RWPE1 (cell line): ENCODE data around the gene EIF3L.
"Not testable (repeated sequence)": the region's sequence is repeated elsewhere in the genome, so short reads cannot be mapped to it uniquely, and the experiment has no call there.

Experiments used
- CTCF ChIA-PET: fragments of 350-600 bp; sonication (Branson Sonifier 250); formaldehyde crosslinking; extraction: SDS; loops from one replicate; lab custom pipeline; 2021; lab: Yijun Ruan, JAX
- POLR2A ChIA-PET: fragments of 400-600 bp; formaldehyde crosslinking; extraction: SDS; loops from one replicate; lab custom pipeline; 2020; ENCODE audit warnings: antibody characterized with exemption; ENCODE audit not compliant: low non-redundant PET; lab: Yijun Ruan, JAX
- DNase-seq: peaks from one replicate; pipeline ENCODE4 v3.0.0; 2012; ENCODE audit warnings: low spot score
- H3K27ac ChIP-seq: fragments of 450-650 bp; 2 replicates; pipeline ENCODE4 v1.5.1; 2017
- CTCF ChIP-seq: fragments of 450-650 bp; conservative IDR thresholded peaks from 2 replicates; pipeline ENCODE4 v1.5.1; 2017; ENCODE audit warnings: low read depth, mild to moderate bottlenecking

The EIF3L gene

GRCh38 chr22:37849089-37849751 is at the start of gene EIF3L:
TSS of gene EIF3L (plus strand) at chr22:37849419. CDS start at chr22:37849450, 31 bp downstream.
- ChIA-PET POLR2A (no interaction called here), CTCF (no interaction called here)
- peak within 1 kb of the TSS; percentile 96 for H3K27ac ChIP-seq
- peak; percentile 91 for DNase-seq
- no peak for TF ChIP-seq CTCF

DNA sequence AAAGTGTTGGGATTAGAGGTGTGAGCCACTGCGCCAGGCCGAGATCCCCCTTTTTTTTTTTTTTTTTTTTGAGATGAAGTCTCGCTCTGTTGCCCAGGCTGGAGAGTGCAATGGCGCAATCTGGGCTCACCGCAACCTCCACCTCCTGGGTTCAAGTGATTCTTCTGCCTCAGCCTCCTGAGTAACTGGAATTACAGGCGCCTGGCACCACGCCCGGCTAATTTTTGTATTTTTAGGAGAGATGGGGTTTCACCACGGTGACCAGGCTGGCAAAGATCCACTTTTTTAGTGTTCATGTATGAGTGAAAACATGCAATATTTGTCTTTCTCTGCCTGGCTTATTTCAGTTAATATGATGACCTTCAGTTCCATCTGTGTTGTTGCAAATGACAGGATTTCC is 49.2 kb upstream of the EIF3L start:
- H3K27ac ChIP-seq, CTCF ChIA-PET, DNase-seq, POLR2A ChIA-PET: not testable (repeated sequence)

GRCh38 chr22:37801946-37802309 is 47.3 kb upstream of the EIF3L start:
- no peak for DNase-seq
- CTCF ChIA-PET = no interaction called here
- POLR2A ChIA-PET = no interaction called here

DNA sequence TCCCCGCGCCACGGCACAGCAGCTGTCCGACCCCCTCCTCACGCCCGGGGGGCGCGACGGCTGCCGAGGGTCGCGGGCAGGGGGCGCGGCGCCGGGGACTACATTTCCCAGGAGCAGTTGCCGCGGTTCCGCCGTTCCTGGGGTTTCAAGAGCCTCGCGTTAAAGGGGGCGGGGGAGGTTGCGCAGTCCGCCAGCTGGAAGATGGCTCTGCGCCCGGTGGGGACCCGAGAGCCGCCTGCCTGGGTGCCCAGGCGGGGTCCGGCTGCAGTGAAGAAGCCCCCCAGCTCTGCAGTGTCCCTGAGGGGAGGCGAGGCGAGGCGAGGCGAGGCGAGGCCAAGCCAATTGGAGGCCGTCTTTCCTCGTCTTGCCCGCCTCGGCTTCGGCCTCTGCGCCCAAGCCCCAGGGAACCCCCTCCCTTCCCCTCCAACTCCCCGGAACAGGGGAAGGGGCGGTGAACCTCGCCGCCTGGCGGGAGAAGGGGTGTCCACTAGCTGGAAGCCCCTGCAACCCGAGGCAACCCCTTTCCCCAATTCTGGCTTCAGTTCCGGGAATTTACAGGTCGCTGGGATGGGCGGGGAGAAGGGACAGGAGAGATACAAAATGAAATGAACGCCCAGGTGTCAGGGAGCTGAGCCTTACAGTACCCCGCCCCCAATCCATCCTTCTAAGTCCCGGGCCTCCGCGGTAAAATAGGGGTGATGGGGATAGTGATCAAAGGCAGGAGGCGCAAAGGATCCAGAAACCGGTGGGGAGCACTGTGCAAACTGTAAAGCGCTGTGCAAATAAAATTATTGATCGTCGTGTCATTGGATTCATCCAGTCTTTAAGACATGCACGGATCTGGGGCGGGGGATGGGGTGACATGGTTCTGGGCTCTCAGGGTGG is 46.7 kb upstream of the EIF3L start:
- POLR2A ChIA-PET = no interaction called here
- peak overlapping the region; percentile 62 for H3K27ac ChIP-seq
- DNase-seq = no peak
- no peak for TF ChIP-seq CTCF
- CTCF ChIA-PET = interaction anchor here (0.6 kb wide), 1 partner anchor 28 kb away, joined by 6 read pairs; no protein-coding TSS in a partner anchor

More at GRCh38 chr22:37801946-37802309, 47.3 kb upstream of the EIF3L start:
- peak overlapping the region; percentile 62; the same call in 1 of the 2 replicates for H3K27ac ChIP-seq
- TF ChIP-seq CTCF = no peak

DNA sequence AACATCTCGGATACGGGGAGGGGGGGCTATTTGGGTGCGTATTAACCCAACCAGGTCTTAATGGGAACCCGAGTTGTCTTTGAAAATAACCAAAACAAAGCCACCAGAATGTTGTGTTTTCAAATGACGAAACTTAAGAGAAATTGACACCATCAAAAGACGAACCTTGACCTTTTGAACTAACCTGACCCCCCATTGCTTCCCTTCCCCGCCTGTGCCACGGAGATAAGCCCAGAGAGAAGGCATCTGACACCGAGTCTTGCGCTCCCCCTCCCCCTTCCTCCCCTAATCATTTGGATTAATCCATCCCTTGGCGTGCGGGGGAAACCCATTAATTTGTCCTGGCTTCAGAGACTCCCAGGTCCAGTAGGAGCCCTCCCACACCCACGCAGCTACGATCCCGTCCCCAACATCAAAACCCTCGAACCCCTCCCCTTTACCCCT is 46.0 kb upstream of the EIF3L start:
- CTCF ChIA-PET = interaction anchor here (0.6 kb wide), 1 partner anchor 29 kb away, joined by 6 read pairs; no protein-coding TSS in a partner anchor
- TF ChIP-seq CTCF = no peak
- H3K27ac ChIP-seq = no peak overlapping the region; the same call in 1 of the 2 replicates
- POLR2A ChIA-PET = no interaction called here
- no peak for DNase-seq

- DNase-seq = no peak
- CTCF ChIA-PET = interaction anchor here (0.5 kb wide), 1 partner anchor 9 kb away, joined by 3 read pairs; no protein-coding TSS in a partner anchor
- POLR2A ChIA-PET = interaction anchor here (0.5 kb wide), 1 partner anchor 14 kb away, joined by 3 read pairs; no protein-coding TSS in a partner anchor
- H3K27ac ChIP-seq = peak overlapping the region; percentile 85
- TF ChIP-seq CTCF = no peak
These were observed 45.4 kb upstream of the EIF3L start for GRCh38 chr22:37803639-37804351.
